Karpas-422 (cell line): Measurements from ENCODE around the gene NAP1L1. TPM values are rescaled to one million over a fixed set of nuclear protein-coding genes. Genes with fewer than 3 reads are reported as not detected.

Source experiments
- DNase-seq: peaks from one replicate; pipeline ENCODE4 v3.0.0-alpha.2; 2015
- H2AFZ ChIP-seq: fragments of 200-600 bp; sonication (generic); 2 replicates; pipeline ENCODE4 v1.6.1; 2014; ENCODE audit warnings: antibody characterized with exemption, low read length, mixed read lengths
- H3K27ac ChIP-seq: fragments of 200-600 bp; sonication (generic); 2 replicates; pipeline ENCODE4 v1.5.1; 2014; ENCODE audit warnings: mild to moderate bottlenecking, low read length, moderate library complexity
- H3K27me3 ChIP-seq: fragments of 200-600 bp; sonication (generic); 2 replicates; pipeline ENCODE4 v1.6.1; 2014; ENCODE audit warnings: low read length, mixed read lengths
- H3K36me3 ChIP-seq: fragments of 200-600 bp; sonication (generic); 2 replicates; pipeline ENCODE4 v1.6.1; 2014; ENCODE audit warnings: low read length, mixed read lengths; ENCODE audit not compliant: insufficient read depth
- H3K4me1 ChIP-seq: fragments of 200-600 bp; sonication (generic); 2 replicates; pipeline ENCODE4 v1.6.1; 2014; ENCODE audit warnings: mild to moderate bottlenecking, low read length, mixed read lengths
- H3K4me2 ChIP-seq: fragments of 200-600 bp; sonication (generic); 2 replicates; pipeline ENCODE4 v1.6.1; 2014; ENCODE audit warnings: low read length, low read depth, mild to moderate bottlenecking; ENCODE audit not compliant: poor library complexity, severe bottlenecking
- H3K4me3 ChIP-seq: fragments of 200-600 bp; sonication (generic); 2 replicates; pipeline ENCODE4 v1.5.1; 2014; ENCODE audit warnings: mild to moderate bottlenecking, antibody characterized with exemption, low read length, mixed read lengths
- H3K79me2 ChIP-seq: fragments of 200-600 bp; sonication (generic); 2 replicates; pipeline ENCODE4 v1.6.1; 2014; ENCODE audit warnings: mild to moderate bottlenecking, low read length, mixed read lengths
- H3K9ac ChIP-seq: fragments of 200-600 bp; sonication (generic); 2 replicates; pipeline ENCODE4 v1.6.0; 2014; ENCODE audit warnings: low read length
- H3K9me2 ChIP-seq: fragments of 200-600 bp; sonication (generic), shearing (Covaris generic); replicated peaks from 2 replicates; pipeline ENCODE4 v1.6.0; 2014; ENCODE audit warnings: mild to moderate bottlenecking, low read length, moderate library complexity; ENCODE audit not compliant: insufficient read depth
- H3K9me3 ChIP-seq: fragments of 300-700, 200-600 bp; sonication (generic); 2 replicates; pipeline ENCODE4 v1.6.1; 2014; ENCODE audit warnings: low read length, mixed read lengths
- H4K20me1 ChIP-seq: fragments of 200-600 bp; sonication (generic); 2 replicates; pipeline ENCODE4 v1.6.1; 2014; ENCODE audit warnings: mild to moderate bottlenecking, antibody characterized with exemption, low read length, low read depth; ENCODE audit not compliant: insufficient read depth
- total RNA-seq: library from RNA; depleted of rRNA; stranded (reverse); fragments of >200 nt; shearing (Covaris generic); gene quantifications from 2 replicates; pipeline ENCODE4 v1.2.3, GENCODE V29; 2014; ENCODE audit warnings: low replicate concordance

The NAP1L1 gene
- total RNA-seq, 1 experiment from 2014 or later, result 401 TPM

GRCh38 chr12:76025601-76026575 is 58.6 kb downstream of the NAP1L1 start:
- H3K9ac ChIP-seq, result no peak overlapping the region
- peak overlapping the region; percentile 16 for H3K4me2 ChIP-seq
- no peak overlapping the region for H3K4me3 ChIP-seq
- H3K9me3 ChIP-seq, result no peaks in the 10 kb centered on the region
- no peaks in the 10 kb centered on the region for H3K27me3 ChIP-seq
- peak overlapping the region; percentile 25 for H3K27ac ChIP-seq
- peak; percentile 61 for DNase-seq
- peaks cover 11% of the 10 kb centered on the region for H3K79me2 ChIP-seq
- H2AFZ ChIP-seq, result no peak overlapping the region
- H4K20me1 ChIP-seq, result peaks cover 17% of the 10 kb centered on the region; the same call in 1 of the 2 replicates
- H3K36me3 ChIP-seq, result peaks cover 13% of the 10 kb centered on the region
- no peaks in the 10 kb centered on the region for H3K9me2 ChIP-seq
- peaks cover 48% of the 10 kb centered on the region for H3K4me1 ChIP-seq

- peak; percentile 84 for DNase-seq
- Histone ChIP-seq H3K27me3 (no peaks in the 10 kb centered on the region), H3K79me2 (peaks cover 3% of the 10 kb centered on the region), H3K4me1 (peaks cover 46% of the 10 kb centered on the region), H3K9me2 (no peaks in the 10 kb centered on the region), H2AFZ (no peak overlapping the region), H3K9me3 (no peaks in the 10 kb centered on the region), H3K36me3 (peaks cover 13% of the 10 kb centered on the region), H3K4me2 (peak overlapping the region; percentile 16), H3K4me3 (no peak overlapping the region), H3K9ac (no peak overlapping the region), H4K20me1 (peaks cover 12% of the 10 kb centered on the region; the same call in 1 of the 2 replicates), H3K27ac (no peak overlapping the region)
Observed at GRCh38 chr12:76024942-76025600, 59.4 kb downstream of the NAP1L1 start.

GRCh38 chr12:76024102-76024781 is 60.2 kb downstream of the NAP1L1 start:
- no peaks in the 10 kb centered on the region for H3K27me3 ChIP-seq
- H3K4me3 ChIP-seq, result no peak overlapping the region
- no peak overlapping the region for H3K9ac ChIP-seq
- peak overlapping the region; percentile 16 for H3K4me2 ChIP-seq
- H3K36me3 ChIP-seq, result peaks cover 11% of the 10 kb centered on the region
- no peaks in the 10 kb centered on the region for H3K79me2 ChIP-seq
- no peaks in the 10 kb centered on the region for H3K9me2 ChIP-seq
- H4K20me1 ChIP-seq, result 0 out of 2 replicates have a peak, but pooled peaks cover 10% of the 10 kb centered on the region
- H3K27ac ChIP-seq, result no peak overlapping the region
- no peak overlapping the region for H2AFZ ChIP-seq
- H3K4me1 ChIP-seq, result peaks cover 39% of the 10 kb centered on the region
- H3K9me3 ChIP-seq, result no peaks in the 10 kb centered on the region
- DNase-seq, result no peak

GRCh38 chr12:76023069-76023690 is 61.3 kb downstream of the NAP1L1 start:
- no peak overlapping the region for H2AFZ ChIP-seq
- H3K79me2 ChIP-seq, result no peaks in the 10 kb centered on the region
- H3K4me3 ChIP-seq, result no peak overlapping the region
- DNase-seq, result no peak
- no peak overlapping the region for H3K27ac ChIP-seq
- no peaks in the 10 kb centered on the region for H3K9me2 ChIP-seq
- peaks cover 28% of the 10 kb centered on the region for H3K4me1 ChIP-seq
- 0 out of 2 replicates have a peak, but pooled peaks cover under 1% of the 10 kb centered on the region for H4K20me1 ChIP-seq
- no peak overlapping the region for H3K4me2 ChIP-seq
- no peaks in the 10 kb centered on the region for H3K9me3 ChIP-seq
- 0 out of 2 replicates have a peak, but pooled peaks cover under 1% of the 10 kb centered on the region for H3K36me3 ChIP-seq
- H3K27me3 ChIP-seq, result no peaks in the 10 kb centered on the region
- no peak overlapping the region for H3K9ac ChIP-seq

- Histone ChIP-seq H4K20me1 (no peaks in the 10 kb centered on the region), H3K27me3 (no peaks in the 10 kb centered on the region), H3K9ac (no peak overlapping the region)
Observed at GRCh38 chr12:76022506-76022905, 62.0 kb downstream of the NAP1L1 start.

GRCh38 chr12:76020731-76021672 is 63.5 kb downstream of the NAP1L1 start:
- no peak overlapping the region for H3K4me3 ChIP-seq
- H3K36me3 ChIP-seq, result no peaks in the 10 kb centered on the region
- no peaks in the 10 kb centered on the region for H3K79me2 ChIP-seq
- no peaks in the 10 kb centered on the region for H3K9me2 ChIP-seq
- H3K27ac ChIP-seq, result no peak overlapping the region
- DNase-seq, result no peak
- no peaks in the 10 kb centered on the region for H4K20me1 ChIP-seq
- H3K9ac ChIP-seq, result no peak overlapping the region
- peaks cover 17% of the 10 kb centered on the region for H3K4me1 ChIP-seq
- H2AFZ ChIP-seq, result no peak overlapping the region
- no peak overlapping the region for H3K4me2 ChIP-seq
- H3K27me3 ChIP-seq, result no peaks in the 10 kb centered on the region
- H3K9me3 ChIP-seq, result no peaks in the 10 kb centered on the region

More at GRCh38 chr12:76022506-76022905, 62.0 kb downstream of the NAP1L1 start:
- Histone ChIP-seq H3K9me3 (no peaks in the 10 kb centered on the region), H3K27ac (no peak overlapping the region), H3K36me3 (no peaks in the 10 kb centered on the region), H3K9me2 (no peaks in the 10 kb centered on the region), H3K4me2 (no peak overlapping the region), H2AFZ (no peak overlapping the region), H3K79me2 (no peaks in the 10 kb centered on the region), H3K4me1 (peaks cover 27% of the 10 kb centered on the region), H3K4me3 (no peak overlapping the region)
- DNase-seq, result no peak

GRCh38 chr12:76020281-76020680 is 64.2 kb downstream of the NAP1L1 start:
- DNase-seq, result no peak
- H3K9me3 ChIP-seq, result no peaks in the 10 kb centered on the region
- H3K36me3 ChIP-seq, result no peaks in the 10 kb centered on the region
- no peaks in the 10 kb centered on the region for H4K20me1 ChIP-seq
- no peak overlapping the region for H3K4me2 ChIP-seq
- no peak overlapping the region for H3K4me3 ChIP-seq
- no peak overlapping the region for H3K9ac ChIP-seq
- H3K4me1 ChIP-seq, result peaks cover 10% of the 10 kb centered on the region
- H3K27ac ChIP-seq, result no peak overlapping the region
- no peaks in the 10 kb centered on the region for H3K27me3 ChIP-seq
- no peak overlapping the region for H2AFZ ChIP-seq
- H3K79me2 ChIP-seq, result no peaks in the 10 kb centered on the region
- H3K9me2 ChIP-seq, result no peaks in the 10 kb centered on the region
